Measurements from ENCODE around the gene CHST11.

Gene CHST11

DNA sequence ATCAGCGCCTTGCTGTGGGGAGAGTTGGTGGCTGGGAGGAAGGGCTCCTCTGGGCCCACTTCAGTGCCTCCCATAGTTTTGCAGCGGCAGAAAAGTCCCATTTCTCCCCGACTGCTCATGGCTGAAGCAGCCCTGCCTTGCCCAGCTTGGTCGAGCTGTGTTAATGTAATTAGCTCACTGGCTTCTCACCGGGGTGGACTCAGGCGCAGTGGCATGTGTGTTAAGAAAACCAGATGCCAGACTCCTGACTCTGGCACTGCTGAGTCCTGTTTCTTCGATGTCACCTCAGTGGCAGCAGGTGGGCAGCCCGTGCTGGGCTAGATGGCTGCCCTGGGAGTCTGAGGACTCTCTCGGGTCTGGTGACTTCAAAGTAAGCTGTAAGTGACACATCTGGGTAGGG lies 47.4 kb downstream of the CHST11 start:
- no peak for DNase-seq (ENCODE audit: low spot score)

DNA sequence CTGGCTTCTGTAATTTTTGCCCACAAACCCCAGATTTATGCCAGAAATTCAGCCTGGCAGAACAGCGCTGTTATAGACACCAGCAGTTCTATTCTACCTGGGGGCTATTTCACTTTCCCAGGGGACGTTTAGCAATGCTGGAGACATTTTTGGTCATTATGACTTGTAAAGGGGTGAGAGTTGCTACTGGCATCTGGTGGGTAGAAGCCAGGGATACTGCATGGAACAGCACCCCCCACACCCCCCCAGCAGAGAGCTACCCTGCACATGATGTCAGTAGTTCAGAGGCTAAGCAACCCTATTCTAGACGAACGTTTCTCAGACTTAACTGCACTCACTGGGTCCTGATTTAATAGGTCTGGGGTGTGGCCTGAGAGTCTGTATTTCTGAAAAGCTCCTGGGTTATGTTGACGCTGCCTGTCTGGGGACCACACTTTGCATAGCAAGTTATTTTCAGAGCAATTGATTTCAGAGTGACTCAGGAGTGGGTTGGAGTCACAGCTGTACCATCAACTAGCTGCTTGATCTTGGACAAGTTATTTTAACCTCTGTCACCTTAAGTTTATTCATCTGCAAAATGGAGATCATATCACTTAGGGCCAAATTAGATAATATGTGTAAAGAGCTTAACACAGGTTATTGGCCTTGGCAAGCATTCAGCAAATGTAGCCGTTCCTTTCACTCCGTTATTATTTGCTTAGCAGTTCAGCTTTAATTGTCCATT lies 48.5 kb downstream of the CHST11 start:
- no peak for DNase-seq (ENCODE audit: low spot score)

DNA sequence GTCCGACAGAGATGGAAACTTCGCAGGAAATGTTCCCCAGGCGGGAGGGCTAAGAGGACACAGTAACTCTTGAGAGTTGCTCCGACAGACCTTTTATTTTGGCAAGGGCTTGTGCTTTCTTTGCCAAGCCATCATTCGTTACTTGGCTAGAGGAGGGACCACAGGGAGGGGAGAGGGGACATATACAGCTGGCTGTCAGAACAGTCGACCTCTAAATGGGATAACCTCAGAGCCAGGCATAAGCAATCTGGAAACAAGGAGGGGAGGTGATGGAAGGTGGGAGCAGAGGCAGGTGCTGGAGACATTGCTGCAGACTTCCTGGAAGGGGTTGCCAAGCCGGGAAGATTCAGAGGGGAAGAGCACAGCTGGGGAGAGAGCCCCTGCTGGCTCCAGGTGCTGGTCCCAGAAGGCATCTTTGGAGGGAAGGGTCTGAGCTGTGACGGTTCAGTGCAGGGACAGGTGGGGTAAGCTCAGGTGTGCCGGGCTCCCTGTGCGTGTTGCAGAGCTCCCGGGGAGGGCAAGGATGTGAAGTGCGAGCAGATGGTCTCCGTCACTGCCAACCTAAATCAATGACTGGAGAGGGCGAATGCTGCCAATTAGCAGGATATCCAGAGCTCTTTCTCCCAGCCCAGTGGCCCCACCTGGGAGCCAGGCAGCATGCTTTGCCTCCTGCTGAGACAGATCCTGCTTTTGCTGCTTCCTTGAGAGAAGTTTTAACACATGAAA lies 50.1 kb downstream of the CHST11 start:
- DNase-seq (ENCODE audit: low spot score), result no peak

DNA sequence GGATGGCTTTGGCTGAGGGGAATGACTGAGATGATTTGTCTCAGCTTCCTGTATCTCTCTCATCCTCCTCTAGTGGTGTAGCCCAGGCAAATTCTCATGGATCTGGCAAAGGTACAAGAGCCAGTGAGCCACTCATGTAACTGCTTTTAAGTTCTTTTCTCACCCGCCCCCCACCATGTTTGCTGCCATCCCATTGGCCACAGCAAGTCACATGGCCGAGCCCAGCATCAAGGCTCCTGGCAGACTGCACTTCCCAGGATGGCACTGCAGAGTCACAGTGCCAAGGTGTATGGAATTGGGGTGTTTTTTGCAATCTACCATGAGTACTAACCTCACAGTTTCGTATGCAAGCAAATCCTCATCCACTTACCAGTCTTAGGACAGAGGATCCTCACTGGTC lies 50.9 kb downstream of the CHST11 start:
- no peak for DNase-seq (ENCODE audit: low spot score)

DNA sequence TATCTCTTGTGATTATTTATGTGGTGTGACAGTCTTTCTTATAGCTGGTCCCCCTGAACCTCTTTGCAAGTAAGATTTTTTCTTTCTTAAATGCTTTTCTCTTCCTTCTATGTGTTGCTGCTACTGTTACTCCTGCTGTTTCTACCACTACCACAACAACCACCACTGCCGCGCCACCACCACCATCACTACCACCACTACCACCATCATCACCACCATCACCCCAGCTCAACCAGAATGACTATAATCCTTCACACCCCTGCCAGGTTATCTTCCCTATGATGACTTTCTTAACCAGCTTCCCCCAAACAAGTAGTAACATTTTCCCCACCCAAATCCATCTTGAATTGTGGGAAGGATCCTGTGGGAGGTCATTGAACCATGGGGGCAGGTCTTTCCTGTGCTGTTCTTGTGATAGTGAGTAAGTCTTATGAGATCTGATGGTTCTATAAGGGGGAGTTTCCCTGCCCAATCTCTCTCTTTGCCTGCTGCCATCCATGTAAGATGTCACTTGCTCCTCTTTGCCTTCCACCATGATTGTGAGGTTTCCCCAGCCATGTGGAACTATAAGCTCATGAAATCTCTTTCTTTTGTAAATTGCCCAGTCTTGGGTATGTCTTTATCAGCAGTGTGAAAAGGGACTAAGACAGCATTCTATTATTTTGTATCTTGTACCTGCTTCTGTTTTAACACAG lies 52.2 kb downstream of the CHST11 start:
- no peak for DNase-seq (ENCODE audit: low spot score)

DNA sequence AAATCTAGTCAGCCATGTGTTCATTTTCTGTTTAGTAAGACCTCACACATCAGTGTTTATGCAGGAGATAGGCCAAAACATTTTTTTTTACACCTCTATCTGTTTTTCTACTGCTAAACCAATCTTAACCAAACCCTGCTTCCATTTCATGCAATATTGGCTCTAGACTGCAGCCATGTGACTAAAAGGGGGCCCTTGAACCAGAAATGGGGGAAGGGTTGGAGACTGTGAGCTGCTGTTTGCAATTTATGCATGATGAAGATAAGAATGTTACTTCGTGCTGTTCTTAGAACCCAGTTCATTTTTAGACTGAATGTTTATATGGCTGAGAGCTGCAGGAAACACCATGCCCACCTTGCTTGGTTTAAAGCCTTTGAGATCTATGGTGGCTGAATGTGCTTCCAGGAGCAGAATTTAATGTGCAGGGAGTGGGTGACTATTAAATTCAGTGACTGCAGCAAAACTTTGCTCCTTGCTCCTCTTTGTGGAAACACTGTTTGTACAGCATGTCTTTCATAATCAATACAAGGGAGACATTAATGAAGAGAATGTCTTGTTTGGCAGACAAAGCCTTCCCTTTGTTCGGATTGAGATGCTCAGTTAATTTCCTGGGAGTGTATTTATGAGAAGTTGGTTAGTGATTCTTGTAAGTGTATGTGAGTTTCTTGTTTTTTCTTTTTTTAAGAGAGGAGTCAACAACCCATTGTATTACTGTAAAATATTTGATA lies 53.6 kb downstream of the CHST11 start:
- no peak for DNase-seq (ENCODE audit: low spot score)

DNA sequence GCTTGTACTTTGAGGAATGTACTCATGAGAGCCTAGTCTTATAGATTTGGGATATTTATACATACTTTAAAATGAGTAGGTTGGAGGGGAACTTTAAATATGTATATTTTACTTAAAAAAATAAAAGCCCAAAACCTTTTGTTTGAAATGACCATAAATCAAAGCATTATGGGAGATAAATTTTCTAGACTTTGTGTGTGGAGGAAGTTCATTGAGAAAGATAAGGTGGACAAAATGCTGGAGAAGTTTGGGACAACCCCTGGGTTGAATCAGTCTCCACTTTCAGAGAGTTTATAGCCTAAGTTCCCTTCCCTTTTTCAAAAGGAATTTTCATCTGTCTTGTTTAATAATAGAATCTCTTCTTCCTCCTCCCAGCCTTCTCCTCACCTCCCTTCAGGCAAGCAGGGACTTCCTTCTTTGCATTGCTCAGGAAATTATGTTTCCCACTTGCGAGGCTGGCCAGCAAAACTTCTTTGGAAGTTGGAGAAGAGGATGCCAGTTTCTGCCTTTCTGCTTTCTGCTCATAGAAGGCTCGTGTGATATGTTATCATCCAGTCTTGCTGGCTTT lies 54.2 kb downstream of the CHST11 start:
- DNase-seq (ENCODE audit: low spot score), result no peak

DNA sequence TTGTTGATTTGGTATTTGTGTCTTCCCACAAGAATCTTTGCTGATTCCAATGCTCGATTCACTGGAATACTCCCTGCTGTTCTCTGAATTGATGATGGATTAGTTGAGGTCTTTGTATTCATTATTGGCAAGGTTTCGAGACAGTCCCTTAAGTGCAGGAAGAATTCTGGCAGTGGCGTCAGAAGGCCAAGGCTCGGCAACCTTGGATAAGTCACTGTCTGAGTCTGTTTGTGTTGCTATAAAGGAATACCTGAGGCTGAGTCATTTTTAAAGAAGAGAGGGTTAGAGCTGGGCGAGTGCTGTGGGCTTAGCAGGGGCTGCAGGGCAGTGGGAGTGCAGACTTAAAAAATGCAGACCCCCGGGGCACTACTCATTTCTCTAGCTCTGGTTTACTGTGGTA lies 56.9 kb downstream of the CHST11 start:
- DNase-seq (ENCODE audit: low spot score), result no peak

DNA sequence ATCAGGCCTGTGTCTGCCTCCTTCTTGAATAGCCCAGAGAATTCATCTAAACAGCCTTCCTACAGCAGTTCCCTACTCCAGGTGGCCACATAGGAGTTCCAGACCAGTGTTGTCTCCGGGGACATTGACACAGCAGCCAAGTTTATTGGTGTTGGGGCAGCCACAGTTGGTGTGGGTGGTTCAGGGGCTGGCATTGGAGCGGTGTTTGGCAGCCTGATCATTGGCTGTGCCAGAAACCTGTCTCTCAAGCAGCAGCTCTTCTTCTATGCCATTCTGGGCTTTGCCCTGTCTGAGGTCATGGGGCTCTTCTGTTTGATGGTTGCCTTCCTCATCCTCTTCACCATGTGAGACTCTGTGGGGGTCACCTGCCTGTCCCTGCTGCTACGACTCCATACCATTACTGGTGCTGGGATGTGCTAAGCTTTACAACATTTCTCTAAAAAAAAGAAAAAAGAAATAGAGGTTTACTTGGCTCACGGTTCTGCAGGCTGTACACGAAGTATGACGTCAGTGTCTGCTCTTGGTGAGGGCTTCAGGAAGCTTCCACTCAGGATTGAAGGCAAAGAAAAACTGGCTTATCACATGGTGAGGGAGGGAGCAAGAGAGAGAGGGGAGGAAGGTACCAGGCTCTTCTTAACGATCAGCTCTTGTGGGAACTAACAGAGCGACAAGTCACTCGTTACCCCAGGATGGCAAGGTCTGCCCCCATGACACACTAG lies 57.5 kb downstream of the CHST11 start:
- no peak for DNase-seq (ENCODE audit: low spot score)

DNA sequence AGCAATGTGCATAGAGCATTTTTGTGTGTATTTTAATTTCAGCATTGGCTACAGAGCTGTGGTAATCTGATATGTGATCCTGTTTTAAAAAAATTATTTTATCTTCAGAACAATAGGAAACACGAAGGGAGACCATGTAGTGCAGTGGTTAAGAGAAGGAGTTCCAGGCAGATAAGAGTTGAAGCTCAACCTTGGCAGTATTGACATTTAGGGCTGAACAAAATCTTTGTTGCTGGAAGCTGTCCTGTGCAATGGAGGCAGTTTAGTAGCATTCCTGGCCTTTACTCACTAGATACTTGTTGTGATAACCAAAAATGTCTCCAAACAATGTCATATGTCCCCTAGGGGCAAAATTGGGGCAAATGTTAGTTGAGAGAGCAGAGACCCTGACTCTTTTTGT lies 59.2 kb downstream of the CHST11 start:
- no peak for DNase-seq (ENCODE audit: low spot score)

DNA sequence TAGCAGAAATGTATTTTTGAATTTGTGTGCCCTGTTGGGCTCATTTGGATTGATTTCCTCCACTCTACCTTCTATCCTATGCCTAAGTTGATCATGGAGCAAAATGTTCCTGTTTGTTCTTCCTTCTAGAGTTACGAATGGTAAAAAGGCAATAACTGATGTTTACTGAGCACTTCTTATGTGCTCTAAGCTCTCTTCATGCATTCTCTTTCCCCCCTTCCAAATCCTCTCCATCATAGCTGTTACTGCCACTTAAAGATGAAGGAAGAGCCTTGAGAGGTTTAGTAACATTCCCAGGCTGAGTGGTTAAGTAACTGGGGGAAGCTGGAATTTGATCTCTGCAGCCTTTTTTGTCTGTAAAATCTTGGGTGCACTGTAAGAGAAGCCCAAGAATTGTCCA lies 60.1 kb downstream of the CHST11 start:
- no peak for DNase-seq (ENCODE audit: low spot score)

DNA sequence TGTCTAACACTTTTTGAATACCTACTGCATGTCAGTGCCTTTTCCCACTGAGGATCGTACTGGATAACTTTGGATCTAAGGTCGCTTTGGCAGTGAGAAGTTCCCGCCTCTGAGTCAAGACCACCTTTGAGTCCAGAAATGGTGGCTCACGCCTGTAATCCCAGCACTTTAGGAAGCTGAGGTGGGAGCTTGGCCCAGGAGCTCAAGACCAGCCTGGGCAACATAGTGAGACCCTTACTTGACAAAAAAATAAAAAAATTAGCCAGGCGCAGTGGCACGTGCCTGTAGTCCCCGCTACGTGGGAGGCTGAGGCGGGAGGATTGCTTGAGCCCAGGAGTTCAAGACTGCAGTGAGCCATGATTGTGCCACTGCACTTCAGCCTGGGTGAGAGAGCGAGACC lies 61.1 kb downstream of the CHST11 start:
- no peak for DNase-seq (ENCODE audit: low spot score)

DNA sequence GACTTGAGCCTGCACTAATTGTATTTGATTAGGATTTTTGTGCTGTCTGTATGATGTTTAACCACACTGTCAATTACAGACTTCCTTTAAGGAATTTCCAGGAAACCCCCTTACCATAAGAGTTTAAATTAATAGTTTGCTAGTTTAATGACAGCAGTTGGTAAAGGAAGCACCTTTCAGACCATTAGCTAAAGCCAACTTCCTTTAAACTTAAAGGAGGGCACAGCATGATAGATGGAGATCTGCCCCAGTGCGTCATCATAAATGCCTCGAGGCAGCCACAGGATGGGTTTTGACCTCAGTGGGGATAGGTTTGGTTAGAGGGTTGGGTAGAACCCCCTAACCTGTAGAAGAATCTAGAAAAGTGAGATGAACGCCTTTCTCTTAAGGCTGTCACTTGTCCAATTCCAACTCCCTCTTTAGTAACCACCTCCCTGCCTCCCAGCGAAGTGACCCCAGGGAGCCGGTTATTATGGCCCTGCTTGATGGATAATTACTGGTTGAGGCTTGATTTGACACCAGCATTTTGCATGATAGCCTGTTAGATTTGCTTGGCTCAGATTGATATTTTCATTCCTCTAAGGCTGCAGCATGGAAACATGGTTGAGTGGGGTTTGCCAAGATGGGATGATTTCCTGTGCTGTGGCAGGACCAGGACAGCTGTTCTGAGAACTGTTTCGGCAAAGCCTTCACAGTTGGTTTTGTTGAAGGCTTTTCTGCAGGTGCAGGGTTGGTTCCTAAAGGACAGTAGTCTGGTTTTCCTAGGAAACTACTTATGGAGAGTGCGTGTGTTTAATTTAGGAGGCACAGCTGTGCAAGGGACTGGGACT lies 62.7 kb downstream of the CHST11 start:
- DNase-seq (ENCODE audit: low spot score), result no peak

DNA sequence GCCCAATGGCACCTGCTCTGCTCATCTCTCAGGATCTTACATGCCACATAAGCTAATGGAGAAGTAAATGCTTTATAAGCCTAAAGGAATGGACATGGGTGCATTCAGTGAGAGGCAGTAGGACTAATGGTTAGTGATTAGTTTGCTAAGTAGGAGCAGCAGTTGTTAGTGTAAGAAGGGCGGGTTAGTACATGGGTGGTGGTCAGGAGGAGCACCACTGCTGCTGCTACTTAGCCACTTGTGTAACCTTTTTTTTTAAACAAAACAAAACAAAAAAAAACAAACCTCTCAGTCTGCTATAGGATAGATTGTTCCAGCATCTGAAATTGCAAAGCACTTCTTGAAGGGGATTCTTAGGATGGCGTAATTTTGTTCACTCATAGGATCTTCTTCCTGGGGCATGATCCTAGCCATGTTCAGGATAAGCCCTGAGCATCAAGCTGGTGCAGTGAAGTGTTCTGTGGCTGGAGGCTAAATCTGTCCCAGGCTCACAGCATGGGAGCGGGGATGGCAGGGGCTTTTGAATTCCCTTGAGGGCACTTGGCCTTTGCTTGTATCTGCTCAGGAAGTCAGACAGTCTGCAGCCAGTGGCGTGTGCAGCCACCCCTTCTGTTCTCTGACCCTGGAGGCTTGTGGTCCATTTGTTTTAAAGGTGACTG lies 63.6 kb downstream of the CHST11 start:
- DNase-seq (ENCODE audit: low spot score), result no peak

DNA sequence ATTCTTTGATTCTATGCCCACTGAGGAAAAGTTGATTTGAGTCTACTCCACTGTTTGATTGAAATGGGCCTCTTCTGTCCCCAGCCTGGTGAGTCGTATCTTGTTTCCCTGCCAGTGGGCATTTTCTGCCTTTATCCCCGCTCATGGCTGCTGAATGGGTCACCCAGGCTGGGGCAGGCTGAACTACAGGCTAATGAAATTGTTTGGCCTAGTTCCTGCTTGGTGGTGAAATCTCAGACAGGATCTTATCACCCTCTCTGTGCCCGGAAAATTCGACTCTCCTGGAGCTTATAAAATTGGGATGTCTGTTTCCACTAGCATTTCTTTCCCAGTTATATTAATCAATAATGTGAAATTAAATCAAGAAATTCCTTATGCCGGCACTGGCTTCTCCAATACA lies 65.0 kb downstream of the CHST11 start:
- no peak for DNase-seq (ENCODE audit: low spot score)

DNA sequence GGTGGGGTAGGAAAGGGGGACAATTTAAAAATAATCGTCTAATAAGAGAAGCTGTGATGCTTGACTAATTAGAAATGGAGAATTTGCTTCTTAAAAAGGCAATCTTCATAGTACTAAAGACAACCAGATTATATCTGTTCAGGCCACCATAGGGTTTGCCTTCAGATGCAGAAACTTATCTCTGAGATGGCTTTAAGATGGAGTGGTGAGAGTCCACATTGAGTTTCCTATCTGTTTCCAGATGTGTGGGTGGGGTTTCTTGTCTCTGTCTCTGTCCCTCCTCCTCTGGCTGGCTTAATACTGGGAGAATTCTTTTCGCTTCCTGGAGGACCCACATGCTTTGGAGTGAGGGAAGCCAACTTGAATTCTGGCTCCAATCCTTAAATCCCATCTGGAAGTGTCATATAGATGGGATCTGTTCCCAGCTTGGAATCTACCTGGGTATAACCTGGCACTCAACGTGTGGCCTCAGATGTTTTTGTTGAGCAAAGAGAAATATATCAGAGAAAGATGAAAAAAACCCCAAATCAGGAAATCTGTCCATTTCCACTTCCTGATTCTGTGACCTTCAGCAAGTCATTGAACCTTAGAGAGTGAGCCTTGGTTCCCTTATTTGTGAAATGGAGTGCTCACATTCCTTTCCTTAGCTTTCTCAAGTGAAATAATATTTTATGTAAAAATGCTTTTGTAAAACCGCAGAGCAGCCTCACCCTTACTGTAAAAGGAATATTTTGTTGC lies 66.4 kb downstream of the CHST11 start:
- peak; percentile 22 for DNase-seq (ENCODE audit: low spot score)

DNA sequence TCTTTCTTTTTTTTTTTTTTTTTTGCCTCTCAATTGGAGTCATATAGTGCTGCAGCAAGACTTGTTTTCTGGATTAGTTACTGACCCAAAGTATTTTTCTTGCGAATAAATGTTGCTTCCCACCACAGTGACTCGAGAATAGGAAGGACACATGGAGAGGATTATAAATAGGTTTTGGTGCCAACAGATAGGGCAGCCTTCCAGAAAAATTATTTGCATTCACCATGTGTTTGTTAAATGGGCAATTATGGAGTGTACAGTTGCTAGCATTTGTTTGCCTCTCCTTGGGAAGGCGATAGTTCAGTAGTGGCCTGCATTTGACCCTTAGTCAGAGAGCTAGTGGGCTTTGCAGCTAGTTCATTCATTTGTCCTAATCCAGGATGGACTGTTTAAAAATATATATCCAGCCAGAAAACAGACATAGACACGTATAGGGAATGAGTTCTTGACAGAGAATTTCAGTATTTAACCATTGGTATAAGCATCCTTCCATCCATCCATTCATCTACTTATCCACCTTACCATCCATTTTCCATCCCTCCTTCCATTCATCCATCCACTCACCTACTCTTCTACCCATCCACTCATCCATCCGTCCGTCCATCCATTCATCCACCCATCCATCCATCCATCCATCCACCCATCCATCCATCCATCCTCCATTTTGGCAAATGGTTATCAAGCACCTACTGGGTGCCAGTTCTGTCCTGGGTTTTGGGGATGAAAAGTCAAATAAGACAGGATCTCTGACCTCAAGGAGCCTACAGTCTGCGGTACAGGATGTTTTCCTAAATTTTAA lies 67.5 kb downstream of the CHST11 start:
- DNase-seq (ENCODE audit: low spot score), result no peak

DNA sequence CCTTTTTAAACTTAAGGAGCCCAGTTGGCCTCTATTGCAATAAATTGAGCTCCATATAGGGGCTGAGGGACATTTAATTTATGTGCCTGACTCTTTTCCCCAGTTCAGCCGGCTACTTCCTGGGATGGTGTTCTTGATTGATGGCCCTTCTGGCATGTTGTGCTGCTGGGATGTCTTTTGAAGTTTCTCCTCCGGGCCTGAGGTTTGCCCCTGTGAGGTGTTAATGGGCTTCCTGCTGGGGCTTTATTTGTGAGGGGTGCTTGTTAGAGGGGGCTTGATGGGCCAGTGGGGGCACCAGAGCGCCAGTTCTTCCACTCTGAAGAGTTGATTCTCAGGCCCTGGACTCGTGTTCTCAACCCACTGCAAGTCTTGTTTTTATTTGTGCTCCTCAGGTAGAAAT lies 69.6 kb downstream of the CHST11 start:
- no peak for DNase-seq (ENCODE audit: low spot score)

DNA sequence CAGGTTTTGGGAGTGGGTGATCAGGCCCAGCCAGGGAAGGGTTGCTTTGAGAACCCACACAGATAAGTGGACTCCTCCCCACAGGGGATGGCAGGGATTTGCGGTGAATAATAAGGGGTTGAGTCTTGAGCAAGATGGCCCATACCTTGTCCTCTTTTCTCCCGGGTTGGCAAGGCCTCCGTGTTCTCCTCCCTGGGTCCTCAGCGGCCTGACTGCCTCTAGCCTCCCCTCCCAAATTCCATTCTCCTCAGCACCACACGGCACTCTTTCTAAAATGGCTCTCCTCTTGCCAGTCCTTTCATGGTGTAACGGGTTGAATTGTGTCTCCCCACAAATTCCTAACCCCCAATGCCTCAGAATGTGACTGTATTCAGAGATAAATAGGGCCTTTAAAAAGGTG lies 70.0 kb downstream of the CHST11 start:
- DNase-seq (ENCODE audit: low spot score), result no peak

All from SW480 (cell line).